NCI-H1417 treated with DMSO at 0.1 percent for 48 hours (cell line): ENCODE measurements around the gene NUTM2G.
"Not testable (repeated sequence)": the region's sequence is repeated elsewhere in the genome, so short reads cannot be mapped to it uniquely, and the experiment has no call there.

ENCODE experiments used
- DNase-seq: peaks from one replicate; lab custom pipeline; 2025; lab: John Stamatoyannopoulos, UW

Gene NUTM2G

GRCh38 chr9:96928543-96928942 lies at the start of gene NUTM2G:
NUTM2G (plus strand) TSS chr9:96928843; CDS start chr9:96929025, 182 bp downstream.
- not testable (repeated sequence) for DNase-seq

- DNase-seq: no peak
These were observed 44.7 kb upstream of the NUTM2G start for GRCh38 chr9:96883922-96884321.

GRCh38 chr9:96884443-96884842 lies 44.2 kb upstream of the NUTM2G start:
- DNase-seq: no peak

GRCh38 chr9:96885424-96885823 lies 43.2 kb upstream of the NUTM2G start:
- no peak for DNase-seq

- DNase-seq: no peak
These were observed 40.1 kb upstream of the NUTM2G start for GRCh38 chr9:96888591-96888990.

- no peak for DNase-seq
These were observed 36.5 kb upstream of the NUTM2G start for GRCh38 chr9:96892131-96892530.

- not testable (repeated sequence) for DNase-seq
These were observed 28.6 kb upstream of the NUTM2G start for GRCh38 chr9:96900010-96900409.

- DNase-seq: not testable (repeated sequence)
These were observed 23.5 kb upstream of the NUTM2G start for GRCh38 chr9:96904947-96905722.

- not testable (repeated sequence) for DNase-seq
These were observed 20.2 kb upstream of the NUTM2G start for GRCh38 chr9:96908479-96908878.

- not testable (repeated sequence) for DNase-seq
These were observed 13.1 kb upstream of the NUTM2G start for GRCh38 chr9:96915539-96915938.

- not testable (repeated sequence) for DNase-seq
These were observed 12.1 kb upstream of the NUTM2G start for GRCh38 chr9:96916531-96916930.

- DNase-seq: not testable (repeated sequence)
These were observed 10.1 kb upstream of the NUTM2G start for GRCh38 chr9:96918550-96918949.

- DNase-seq: not testable (repeated sequence)
These were observed 7.8 kb upstream of the NUTM2G start for GRCh38 chr9:96920803-96921202.

GRCh38 chr9:96925587-96925986 lies 3.1 kb upstream of the NUTM2G start:
- DNase-seq: not testable (repeated sequence)

- DNase-seq: not testable (repeated sequence)
These were observed 3.0 kb downstream of the NUTM2G start for GRCh38 chr9:96931665-96932064.

- not testable (repeated sequence) for DNase-seq
These were observed 5.5 kb downstream of the NUTM2G start for GRCh38 chr9:96934097-96934496.

GRCh38 chr9:96934706-96935105 lies 6.1 kb downstream of the NUTM2G start:
- DNase-seq: not testable (repeated sequence)

- not testable (repeated sequence) for DNase-seq
These were observed 6.8 kb downstream of the NUTM2G start for GRCh38 chr9:96935401-96935800.

GRCh38 chr9:96937442-96937841 lies 8.8 kb downstream of the NUTM2G start:
- DNase-seq: not testable (repeated sequence)

- not testable (repeated sequence) for DNase-seq
These were observed 10.5 kb downstream of the NUTM2G start for GRCh38 chr9:96938957-96939665.

GRCh38 chr9:96940982-96941381 lies 12.3 kb downstream of the NUTM2G start:
- DNase-seq: not testable (repeated sequence)

GRCh38 chr9:96941628-96942027 lies 13.0 kb downstream of the NUTM2G start:
- not testable (repeated sequence) for DNase-seq

GRCh38 chr9:96942181-96942580 lies 13.5 kb downstream of the NUTM2G start:
- DNase-seq: not testable (repeated sequence)
